GM21717 (cell line): ENCODE data around the gene DOCK9.
"Not testable (repeated sequence)": the region's sequence is repeated elsewhere in the genome, so short reads cannot be mapped to it uniquely, and the experiment has no call there.

Source experiments
- ATAC-seq: cut with Tn5 transposase; IDR thresholded peaks from one replicate; pipeline ENCODE4 v1.9.1; 2021; ENCODE audit warnings: mild to moderate bottlenecking, moderate library complexity; ENCODE audit not compliant: unreplicated experiment

Gene DOCK9

GRCh38 chr13:98828614-98829013 is 149.2 kb downstream of the DOCK9 start:
- no peak for ATAC-seq

- ATAC-seq: no peak
Observed at GRCh38 chr13:98827449-98827848, 150.4 kb downstream of the DOCK9 start.

- no peak for ATAC-seq
Observed at GRCh38 chr13:98826146-98826545, 151.7 kb downstream of the DOCK9 start.

- ATAC-seq: no peak
Observed at GRCh38 chr13:98825659-98826058, 152.2 kb downstream of the DOCK9 start.

- ATAC-seq: no peak
Observed at GRCh38 chr13:98824376-98825160, 153.3 kb downstream of the DOCK9 start.

GRCh38 chr13:98823442-98823841 is 154.4 kb downstream of the DOCK9 start:
- no peak for ATAC-seq

- ATAC-seq: no peak
Observed at GRCh38 chr13:98822225-98822606, 155.6 kb downstream of the DOCK9 start.

GRCh38 chr13:98821372-98822224 is 156.3 kb downstream of the DOCK9 start:
- no peak for ATAC-seq

GRCh38 chr13:98820744-98821371 is 157.0 kb downstream of the DOCK9 start:
- no peak for ATAC-seq

GRCh38 chr13:98820300-98820699 is 157.6 kb downstream of the DOCK9 start:
- no peak for ATAC-seq

- ATAC-seq: no peak
Observed at GRCh38 chr13:98819382-98820010, 158.4 kb downstream of the DOCK9 start.

- no peak for ATAC-seq
Observed at GRCh38 chr13:98816406-98816805, 161.5 kb downstream of the DOCK9 start.

- no peak for ATAC-seq
Observed at GRCh38 chr13:98813993-98814392, 163.9 kb downstream of the DOCK9 start.

GRCh38 chr13:98812186-98812790 is 165.6 kb downstream of the DOCK9 start:
- not testable (repeated sequence) for ATAC-seq

GRCh38 chr13:98810746-98811145 is 167.1 kb downstream of the DOCK9 start:
- no peak for ATAC-seq

GRCh38 chr13:98809345-98809777 is 168.5 kb downstream of the DOCK9 start:
- ATAC-seq: no peak

- ATAC-seq: no peak
Observed at GRCh38 chr13:98807774-98808173, 170.1 kb downstream of the DOCK9 start.

GRCh38 chr13:98804336-98804855 is 173.5 kb downstream of the DOCK9 start:
- no peak for ATAC-seq

GRCh38 chr13:98803921-98804320 is 173.9 kb downstream of the DOCK9 start:
- ATAC-seq: no peak

- no peak for ATAC-seq
Observed at GRCh38 chr13:98803111-98803561, 174.7 kb downstream of the DOCK9 start.
